Germinal center (tissue), 1 donor: ENCODE results near the gene NUP210.

Source experiments
- DNase-seq: peaks from one replicate; pipeline ENCODE4 v3.0.0; 2012; ENCODE audit warnings: mixed read lengths, low spot score

NUP210 gene

GRCh38 chr3:13288732-13289718, 131.1 kb downstream of the NUP210 start:
- DNase-seq = no peak

GRCh38 chr3:13287833-13288232, 132.3 kb downstream of the NUP210 start:
- no peak for DNase-seq

- no peak for DNase-seq
Measured at GRCh38 chr3:13286873-13287272, 133.2 kb downstream of the NUP210 start.

GRCh38 chr3:13285007-13285567, 135.0 kb downstream of the NUP210 start:
- DNase-seq = no peak

GRCh38 chr3:13283877-13284264, 136.3 kb downstream of the NUP210 start:
- no peak for DNase-seq

GRCh38 chr3:13282986-13283876, 136.9 kb downstream of the NUP210 start:
- DNase-seq = peak; percentile 57

- DNase-seq = peak; percentile 49
Measured at GRCh38 chr3:13282358-13282985, 137.7 kb downstream of the NUP210 start.

GRCh38 chr3:13281507-13282357, 138.4 kb downstream of the NUP210 start:
- DNase-seq = no peak

- no peak for DNase-seq
Measured at GRCh38 chr3:13280811-13281506, 139.2 kb downstream of the NUP210 start.

GRCh38 chr3:13280122-13280790, 139.9 kb downstream of the NUP210 start:
- no peak for DNase-seq

GRCh38 chr3:13279532-13279910, 140.6 kb downstream of the NUP210 start:
- no peak for DNase-seq

GRCh38 chr3:13278783-13279531, 141.2 kb downstream of the NUP210 start:
- no peak for DNase-seq

- no peak for DNase-seq
Measured at GRCh38 chr3:13277860-13278531, 142.1 kb downstream of the NUP210 start.

GRCh38 chr3:13277196-13277813, 142.8 kb downstream of the NUP210 start:
- DNase-seq = no peak

- DNase-seq = no peak
Measured at GRCh38 chr3:13276438-13277195, 143.5 kb downstream of the NUP210 start.

GRCh38 chr3:13275376-13276005, 144.6 kb downstream of the NUP210 start:
- no peak for DNase-seq
